Stimulated activated CD4-positive, alpha-beta T cell treated with anti-CD3 and anti-CD28 coated beads, Interleukin-15, amount 100 ng/mL, for 1 hour (primary cell): ENCODE data around the gene ARHGAP10.
"Not testable (repeated sequence)": the region's sequence is repeated elsewhere in the genome, so short reads cannot be mapped to it uniquely, and the experiment has no call there.

Experiments used
- DNase-seq, 2 donors: peaks; one replicate each; pipeline ENCODE4 v3.0.0-alpha.2; 2020; ENCODE audit warnings: low read depth in 1 of 2, low spot score in 1 of 2

Gene ARHGAP10

GRCh38 chr4:147891476-147892115 is 159.7 kb downstream of the ARHGAP10 start:
- DNase-seq = no peak

- DNase-seq = no peak
Measured at GRCh38 chr4:147899512-147899911, 167.6 kb downstream of the ARHGAP10 start.

GRCh38 chr4:147901388-147901787 is 169.5 kb downstream of the ARHGAP10 start:
- DNase-seq = no peak

- DNase-seq = no peak
Measured at GRCh38 chr4:147901916-147902315, 170.0 kb downstream of the ARHGAP10 start.

- DNase-seq = no peak
Measured at GRCh38 chr4:147909225-147909624, 177.3 kb downstream of the ARHGAP10 start.

GRCh38 chr4:147910315-147910714 is 178.4 kb downstream of the ARHGAP10 start:
- no peak for DNase-seq

GRCh38 chr4:147912106-147912505 is 180.2 kb downstream of the ARHGAP10 start:
- not testable (repeated sequence) for DNase-seq

- DNase-seq = no peak
Measured at GRCh38 chr4:147913137-147913536, 181.2 kb downstream of the ARHGAP10 start.

GRCh38 chr4:147916351-147916750 is 184.5 kb downstream of the ARHGAP10 start:
- no peak for DNase-seq

- no peak for DNase-seq
Measured at GRCh38 chr4:147923381-147923780, 191.5 kb downstream of the ARHGAP10 start.

GRCh38 chr4:147923854-147924253 is 192.0 kb downstream of the ARHGAP10 start:
- DNase-seq = no peak

GRCh38 chr4:147924604-147925412 is 192.9 kb downstream of the ARHGAP10 start:
- no peak for DNase-seq

- no peak for DNase-seq
Measured at GRCh38 chr4:147927377-147928137, 195.7 kb downstream of the ARHGAP10 start.

- no peak for DNase-seq
Measured at GRCh38 chr4:147928400-147928799, 196.5 kb downstream of the ARHGAP10 start.

- DNase-seq = no peak
Measured at GRCh38 chr4:147929746-147930145, 197.9 kb downstream of the ARHGAP10 start.

GRCh38 chr4:147933316-147933715 is 201.4 kb downstream of the ARHGAP10 start:
- DNase-seq = no peak

- no peak for DNase-seq
Measured at GRCh38 chr4:147933779-147934178, 201.9 kb downstream of the ARHGAP10 start.

- no peak for DNase-seq
Measured at GRCh38 chr4:147938496-147938895, 206.6 kb downstream of the ARHGAP10 start.

- no peak for DNase-seq
Measured at GRCh38 chr4:147940171-147940570, 208.3 kb downstream of the ARHGAP10 start.

GRCh38 chr4:147941373-147941772 is 209.5 kb downstream of the ARHGAP10 start:
- no peak for DNase-seq

- DNase-seq = no peak
Measured at GRCh38 chr4:147942729-147943128, 210.8 kb downstream of the ARHGAP10 start.

- no peak for DNase-seq
Measured at GRCh38 chr4:147943159-147943638, 211.3 kb downstream of the ARHGAP10 start.
